CD4-positive, alpha-beta memory T cell (primary cell): ENCODE results near the gene ACCSL. TPM values are rescaled to one million over a fixed set of nuclear protein-coding genes. Genes with fewer than 3 reads are reported as not detected.

Source experiments
- CTCF ChIA-PET: fragments of 350-600 bp; sonication (Branson Sonifier 250); formaldehyde crosslinking; loops from one replicate; lab custom pipeline; 2021; ENCODE audit warnings: inconsistent platforms; ENCODE audit not compliant: partially characterized antibody; lab: Charles Lee
- POLR2A ChIA-PET: fragments of 350-600 bp; sonication (Branson Sonifier 250); formaldehyde crosslinking; loops from one replicate; lab custom pipeline; 2021; ENCODE audit not compliant: partially characterized antibody; lab: Charles Lee
- DNase-seq, 5 donors: peaks; one replicate each; pipeline versions ENCODE4 v3.0.0 to v3.0.0-alpha.2; 2020 to 2022; ENCODE audit warnings: mixed read lengths in 1 of 5
- H3K27ac ChIP-seq: one replicate; pipeline ENCODE4 v1.7.0; 2013; ENCODE audit warnings: low read depth, low read length
- H3K27me3 ChIP-seq: 2 replicates; pipeline ENCODE4 v1.7.0; 2013; ENCODE audit warnings: mild to moderate bottlenecking, low read length, moderate library complexity; ENCODE audit not compliant: insufficient read depth
- H3K36me3 ChIP-seq: 2 replicates; pipeline ENCODE4 v1.7.0; 2013; ENCODE audit warnings: mild to moderate bottlenecking, low read length, moderate library complexity; ENCODE audit not compliant: insufficient read depth
- H3K4me1 ChIP-seq: 2 replicates; pipeline ENCODE4 v1.7.0; 2013; ENCODE audit warnings: mild to moderate bottlenecking, low read length, moderate library complexity; ENCODE audit not compliant: insufficient read depth
- H3K4me3 ChIP-seq, 2 donors: one replicate each; pipeline ENCODE4 v1.7.0; 2013; ENCODE audit warnings: low read length in 2 of 2, mild to moderate bottlenecking in 1 of 2
- H3K9me3 ChIP-seq, 2 donors: one replicate each; pipeline ENCODE4 v1.7.0; 2013; ENCODE audit warnings: low read length in 2 of 2, control low read depth in 1 of 2; ENCODE audit not compliant: control insufficient read depth in 1 of 2
- H3K27ac Mint-ChIP-seq, 7 donors: one replicate each; pipeline ENCODE4 v1.8.0; 2020 to 2021; ENCODE audit warnings: mixed read lengths in 7 of 7, mild to moderate bottlenecking in 6 of 7, inconsistent platforms in 3 of 7, moderate library complexity in 3 of 7
- H3K27me3 Mint-ChIP-seq, 2 donors: one replicate each; pipeline ENCODE4 v1.8.0; 2020 to 2021; ENCODE audit warnings: mixed read lengths in 2 of 2
- H3K36me3 Mint-ChIP-seq, 2 donors: one replicate each; pipeline ENCODE4 v1.8.0; 2020 to 2021; ENCODE audit warnings: mixed read lengths in 2 of 2, inconsistent platforms in 1 of 2, mild to moderate bottlenecking in 1 of 2
- H3K4me1 Mint-ChIP-seq, 4 donors: one replicate each; pipeline ENCODE4 v1.8.0; 2020 to 2021; ENCODE audit warnings: mixed read lengths in 4 of 4, mild to moderate bottlenecking in 1 of 4
- H3K4me3 Mint-ChIP-seq, 8 donors: one replicate each; pipeline ENCODE4 v1.8.0; 2020 to 2021; ENCODE audit warnings: mixed read lengths in 8 of 8, mild to moderate bottlenecking in 7 of 8, moderate library complexity in 6 of 8, inconsistent platforms in 3 of 8
- H3K9me3 Mint-ChIP-seq, 8 donors: one replicate each; pipeline ENCODE4 v1.8.0; 2020 to 2021; ENCODE audit warnings: mixed read lengths in 8 of 8, mild to moderate bottlenecking in 5 of 8, inconsistent platforms in 3 of 8, moderate library complexity in 1 of 8
- intact Hi-C: fragments of 100-400 bp; cut with micrococcal nuclease; formaldehyde crosslinking; loops from one replicate; pipeline ENCODE4 v1.15.1; 2023
- polyA plus RNA-seq, 2 donors: library from polyadenylated mRNA; unstranded; fragments of 300-500 nt; fragmentation: Illumina TruSeq; gene quantifications; one replicate each; pipeline ENCODE4 v1.2.3, GENCODE V29; 2021
- total RNA-seq, 2 experiments: library from RNA; stranded (reverse); gene quantifications; one replicate each; pipeline ENCODE4 v1.2.3, GENCODE V29; 2021

Gene ACCSL
- total and polyA plus RNA-seq, 4 experiments from 2014 or later = not detected

GRCh38 chr11:44031549-44031948 lies 16.2 kb upstream of the ACCSL start:
- no peak for DNase-seq
- Mint-ChIP-seq H3K36me3 (no peaks in the 10 kb centered on the region), H3K9me3 (peaks cover 0 to 7% (median 3%) of the 10 kb centered on the region in 8 donors), H3K4me1 (no peaks in the 10 kb centered on the region), H3K27ac (no peak overlapping the region), H3K27me3 (peaks cover 28% of the 10 kb centered on the region in 2 donors), H3K4me3 (peak overlapping the region in 1 of 8 donors; percentile 24)
- no peak overlapping the region for H3K27ac ChIP-seq
- ChIA-PET CTCF (no interaction called here), POLR2A (no interaction called here)
- intact Hi-C loops = no loop called here
- H3K27me3 ChIP-seq = peaks cover 4% of the 10 kb centered on the region
- H3K36me3 ChIP-seq = no peaks in the 10 kb centered on the region
- no peaks in the 10 kb centered on the region for H3K9me3 ChIP-seq
- H3K4me1 ChIP-seq = no peaks in the 10 kb centered on the region
- H3K4me3 ChIP-seq = no peak overlapping the region

- POLR2A ChIA-PET = no interaction called here
Measured at GRCh38 chr11:44032299-44033085, 15.3 kb upstream of the ACCSL start.

DNA sequence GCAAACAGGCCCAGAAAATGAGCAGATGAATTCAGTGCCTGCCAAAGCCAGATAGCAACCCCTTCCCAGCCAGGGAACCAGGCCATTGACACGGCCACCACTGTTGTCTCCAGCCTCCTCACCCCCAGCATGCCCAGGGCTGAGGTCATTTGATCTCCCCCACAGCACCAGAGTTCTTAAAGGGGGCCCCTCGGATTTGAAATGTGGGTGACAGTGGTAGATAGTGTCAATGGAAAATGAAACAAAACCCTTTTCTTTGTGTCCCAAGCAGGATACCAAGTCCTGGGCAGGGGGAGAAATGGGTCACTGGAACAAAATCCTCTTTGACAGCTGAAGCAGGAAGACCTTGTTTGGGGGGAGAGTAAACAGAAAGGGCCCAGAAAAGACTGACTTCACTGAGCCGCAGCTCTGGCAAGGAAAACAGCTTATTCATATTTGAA lies 14.3 kb upstream of the ACCSL start:
- Mint-ChIP-seq H3K4me1 (no peaks in the 10 kb centered on the region), H3K27me3 (peaks cover 21 to 27% of the 10 kb centered on the region in 2 donors), H3K9me3 (no peaks in the 10 kb centered on the region), H3K27ac (no peak overlapping the region), H3K4me3 (no peak overlapping the region), H3K36me3 (no peaks in the 10 kb centered on the region)
- DNase-seq = no peak
- no peaks in the 10 kb centered on the region for H3K27me3 ChIP-seq
- ChIA-PET CTCF (interaction anchor here (1.1 kb wide), 1 partner anchor 9 kb away, joined by 3 read pairs; no protein-coding TSS in a partner anchor), POLR2A (no interaction called here)
- no peaks in the 10 kb centered on the region for H3K4me1 ChIP-seq
- no peak overlapping the region for H3K4me3 ChIP-seq
- intact Hi-C loops = no loop called here
- no peaks in the 10 kb centered on the region for H3K36me3 ChIP-seq
- no peak overlapping the region for H3K27ac ChIP-seq
- H3K9me3 ChIP-seq = no peaks in the 10 kb centered on the region

More at GRCh38 chr11:44032299-44033085, 15.3 kb upstream of the ACCSL start:
- Histone ChIP-seq H3K27me3 (peaks cover 4% of the 10 kb centered on the region), H3K4me3 (no peak overlapping the region), H3K27ac (no peak overlapping the region), H3K36me3 (no peaks in the 10 kb centered on the region), H3K9me3 (no peaks in the 10 kb centered on the region), H3K4me1 (no peaks in the 10 kb centered on the region)
- Mint-ChIP-seq H3K27ac (peak overlapping the region in 1 of 7 donors; percentile 51), H3K4me3 (no peak overlapping the region), H3K4me1 (no peaks in the 10 kb centered on the region), H3K27me3 (peaks cover 21 to 22% of the 10 kb centered on the region in 2 donors), H3K9me3 (no peaks in the 10 kb centered on the region), H3K36me3 (no peaks in the 10 kb centered on the region)
- no peak for DNase-seq
- CTCF ChIA-PET = no interaction called here
- intact Hi-C loops = no loop called here

DNA sequence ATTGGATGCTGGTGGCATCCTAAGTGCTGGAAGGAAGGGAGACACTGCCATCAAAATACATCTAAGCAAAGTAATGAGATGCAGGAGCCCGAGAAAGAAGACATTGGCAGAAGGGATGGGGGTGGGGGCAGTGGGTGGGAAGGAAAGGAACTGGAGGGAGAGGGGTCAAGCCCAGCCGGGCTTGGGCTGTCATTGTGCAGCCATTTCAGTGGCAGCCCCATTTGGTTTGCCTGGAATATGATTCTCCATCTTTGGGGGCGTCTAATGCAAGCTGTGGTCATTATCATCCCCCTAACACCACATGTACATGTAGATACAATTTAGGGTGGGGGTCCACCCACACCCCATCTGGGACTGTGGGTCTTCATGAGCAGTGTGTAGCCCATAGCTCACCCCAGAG lies 13.9 kb upstream of the ACCSL start:
- Mint-ChIP-seq H3K27ac (no peak overlapping the region), H3K4me1 (no peaks in the 10 kb centered on the region), H3K4me3 (no peak overlapping the region), H3K9me3 (no peaks in the 10 kb centered on the region), H3K36me3 (no peaks in the 10 kb centered on the region), H3K27me3 (peaks cover 20 to 23% of the 10 kb centered on the region in 2 donors)
- Histone ChIP-seq H3K9me3 (no peaks in the 10 kb centered on the region), H3K36me3 (no peaks in the 10 kb centered on the region), H3K4me3 (no peak overlapping the region), H3K27ac (no peak overlapping the region), H3K4me1 (no peaks in the 10 kb centered on the region), H3K27me3 (no peaks in the 10 kb centered on the region)
- intact Hi-C loops = no loop called here
- no peak for DNase-seq
- ChIA-PET CTCF (interaction anchor here (1.1 kb wide), 1 partner anchor 9 kb away, joined by 3 read pairs; no protein-coding TSS in a partner anchor), POLR2A (no interaction called here)

DNA sequence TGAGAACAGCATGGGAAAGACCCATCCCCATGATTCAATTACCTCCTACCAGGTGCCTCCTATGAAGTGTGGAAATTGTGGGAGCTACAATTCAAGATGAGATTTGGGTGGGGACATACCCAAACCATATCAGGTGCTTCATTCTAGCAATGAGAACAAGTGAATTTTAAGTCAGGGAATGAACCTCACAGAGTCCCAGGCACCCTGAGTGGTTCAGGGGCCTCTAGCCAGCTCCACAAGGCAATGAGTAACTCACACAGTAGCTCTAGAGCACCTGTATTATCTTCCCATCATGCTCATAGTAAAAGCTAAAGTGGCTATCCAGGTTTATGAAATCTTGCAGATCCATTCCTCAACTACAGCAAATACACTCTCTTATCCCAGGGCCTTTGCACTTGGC lies 13.1 kb upstream of the ACCSL start:
- Histone ChIP-seq H3K27me3 (no peaks in the 10 kb centered on the region), H3K27ac (no peak overlapping the region), H3K4me1 (no peaks in the 10 kb centered on the region), H3K36me3 (no peaks in the 10 kb centered on the region), H3K4me3 (no peak overlapping the region), H3K9me3 (no peaks in the 10 kb centered on the region)
- H3K4me3 Mint-ChIP-seq = no peak overlapping the region
- ChIA-PET CTCF (interaction anchor here (0.6 kb wide), 1 partner anchor 182 kb away, joined by 3 read pairs; no protein-coding TSS in a partner anchor), POLR2A (no interaction called here)
- intact Hi-C loops = no loop called here
- DNase-seq = no peak
- no peak overlapping the region for H3K27ac Mint-ChIP-seq
- peaks cover 15 to 17% of the 10 kb centered on the region in 2 donors for H3K27me3 Mint-ChIP-seq
- H3K9me3 Mint-ChIP-seq = no peaks in the 10 kb centered on the region
- H3K36me3 Mint-ChIP-seq = no peaks in the 10 kb centered on the region
- no peaks in the 10 kb centered on the region for H3K4me1 Mint-ChIP-seq

GRCh38 chr11:44036811-44037657 lies 10.7 kb upstream of the ACCSL start:
- no peaks in the 10 kb centered on the region for H3K27me3 ChIP-seq
- DNase-seq = peak in 4 of 5 donors; percentile 3 to 7 (median 6)
- peaks cover 2 to 14% (median 6%) of the 10 kb centered on the region in 8 donors for H3K9me3 Mint-ChIP-seq
- H3K36me3 Mint-ChIP-seq = peaks cover 0 to 6% of the 10 kb centered on the region in 2 donors
- CTCF ChIA-PET = interaction anchor here (0.6 kb wide), 1 partner anchor 207 kb away, joined by 4 read pairs; no protein-coding TSS in a partner anchor
- H3K36me3 ChIP-seq = no peaks in the 10 kb centered on the region
- intact Hi-C loops = no loop called here
- H3K4me1 ChIP-seq = no peaks in the 10 kb centered on the region
- no peak overlapping the region for H3K4me3 ChIP-seq
- POLR2A ChIA-PET = no interaction called here
- H3K27me3 Mint-ChIP-seq = peaks cover 2 to 10% of the 10 kb centered on the region in 2 donors
- no peak overlapping the region for H3K27ac Mint-ChIP-seq
- H3K4me1 Mint-ChIP-seq = no peaks in the 10 kb centered on the region
- H3K4me3 Mint-ChIP-seq = no peak overlapping the region
- H3K27ac ChIP-seq = no peak overlapping the region
- no peaks in the 10 kb centered on the region for H3K9me3 ChIP-seq

GRCh38 chr11:44037658-44037998 lies 10.2 kb upstream of the ACCSL start:
- intact Hi-C loops = no loop called here
- Histone ChIP-seq H3K27ac (no peak overlapping the region), H3K9me3 (no peaks in the 10 kb centered on the region), H3K4me1 (no peaks in the 10 kb centered on the region), H3K4me3 (no peak overlapping the region), H3K27me3 (no peaks in the 10 kb centered on the region), H3K36me3 (no peaks in the 10 kb centered on the region)
- CTCF ChIA-PET = interaction anchor here (0.6 kb wide), 1 partner anchor 206 kb away, joined by 4 read pairs; no protein-coding TSS in a partner anchor
- peaks cover 0 to 6% of the 10 kb centered on the region in 2 donors for H3K36me3 Mint-ChIP-seq
- POLR2A ChIA-PET = no interaction called here
- H3K27me3 Mint-ChIP-seq = peaks cover 2 to 8% of the 10 kb centered on the region in 2 donors
- DNase-seq = no peak
- H3K9me3 Mint-ChIP-seq = peaks cover 2 to 14% (median 6%) of the 10 kb centered on the region in 8 donors
- no peak overlapping the region for H3K27ac Mint-ChIP-seq
- H3K4me1 Mint-ChIP-seq = no peaks in the 10 kb centered on the region
- no peak overlapping the region for H3K4me3 Mint-ChIP-seq
